CD8-positive, alpha-beta memory T cell (primary cell): Measurements from ENCODE around the gene ABLIM2. TPM values are rescaled to one million over a fixed set of nuclear protein-coding genes. Genes with fewer than 3 reads are reported as not detected.

Experiments
- CTCF ChIA-PET: fragments of 350-600 bp; sonication (Branson Sonifier 250); formaldehyde crosslinking; loops from one replicate; lab custom pipeline; 2021; ENCODE audit warnings: antibody characterized with exemption; lab: Charles Lee
- POLR2A ChIA-PET: fragments of 350-600 bp; sonication (Branson Sonifier 250); formaldehyde crosslinking; loops from one replicate; lab custom pipeline; 2021; ENCODE audit warnings: antibody characterized with exemption; lab: Charles Lee
- DNase-seq, 5 donors: peaks; one replicate each; pipeline versions ENCODE4 v3.0.0 to v3.0.0-alpha.2; 2020 to 2022; ENCODE audit warnings: mixed read lengths in 1 of 5
- H3K27ac ChIP-seq: one replicate; pipeline ENCODE4 v1.7.0; 2013; ENCODE audit warnings: low read depth, mild to moderate bottlenecking, low read length, moderate library complexity
- H3K27me3 ChIP-seq: 2 replicates; pipeline ENCODE4 v1.7.0; 2013; ENCODE audit warnings: low read length, mild to moderate bottlenecking; ENCODE audit not compliant: insufficient read depth, poor library complexity, severe bottlenecking
- H3K36me3 ChIP-seq: 2 replicates; pipeline ENCODE4 v1.7.0; 2013; ENCODE audit warnings: mild to moderate bottlenecking, low read length, moderate library complexity; ENCODE audit not compliant: insufficient read depth
- H3K4me1 ChIP-seq: 2 replicates; pipeline ENCODE4 v1.7.0; 2013; ENCODE audit warnings: mild to moderate bottlenecking, low read length, moderate library complexity; ENCODE audit not compliant: insufficient read depth
- H3K4me3 ChIP-seq: 2 replicates; pipeline ENCODE4 v1.7.0; 2013; ENCODE audit warnings: mild to moderate bottlenecking, low read length
- H3K9me3 ChIP-seq: 2 replicates; pipeline ENCODE4 v1.7.0; 2013; ENCODE audit warnings: mild to moderate bottlenecking, low read length
- H3K27ac Mint-ChIP-seq, 8 donors: one replicate each; pipeline ENCODE4 v1.8.0; 2020 to 2021; ENCODE audit warnings: mixed read lengths in 8 of 8, mild to moderate bottlenecking in 6 of 8, inconsistent platforms in 3 of 8, moderate library complexity in 3 of 8
- H3K27me3 Mint-ChIP-seq, 2 donors: one replicate each; pipeline ENCODE4 v1.8.0; 2020 to 2021; ENCODE audit warnings: mixed read lengths in 2 of 2, mild to moderate bottlenecking in 1 of 2, moderate library complexity in 1 of 2
- H3K36me3 Mint-ChIP-seq, 3 donors: one replicate each; pipeline ENCODE4 v1.8.0; 2020 to 2021; ENCODE audit warnings: mixed read lengths in 3 of 3, inconsistent platforms in 1 of 3, mild to moderate bottlenecking in 1 of 3
- H3K4me1 Mint-ChIP-seq, 3 donors: one replicate each; pipeline ENCODE4 v1.8.0; 2020 to 2021; ENCODE audit warnings: mixed read lengths in 3 of 3, inconsistent platforms in 1 of 3, mild to moderate bottlenecking in 1 of 3
- H3K4me3 Mint-ChIP-seq, 7 donors: one replicate each; pipeline ENCODE4 v1.8.0; 2020 to 2021; ENCODE audit warnings: mixed read lengths in 7 of 7, mild to moderate bottlenecking in 6 of 7, moderate library complexity in 4 of 7, inconsistent platforms in 2 of 7
- H3K9me3 Mint-ChIP-seq, 5 donors: one replicate each; pipeline ENCODE4 v1.8.0; 2020 to 2022; ENCODE audit warnings: mixed read lengths in 5 of 5, mild to moderate bottlenecking in 3 of 5, moderate library complexity in 2 of 5, inconsistent platforms in 1 of 5
- polyA plus RNA-seq: library from polyadenylated mRNA; unstranded; fragments of 300-500 nt; fragmentation: Illumina TruSeq; gene quantifications from one replicate; pipeline ENCODE4 v1.2.3, GENCODE V29; 2021
- total RNA-seq, 2 experiments: library from RNA; stranded (reverse); gene quantifications; one replicate each; pipeline ENCODE4 v1.2.3, GENCODE V29; 2021

The ABLIM2 gene
- total and polyA plus RNA-seq, 3 experiments from 2014 or later: 0.72 to 1.2 (median 1.1) TPM

GRCh38 chr4:8109406-8110065, 49.1 kb downstream of the ABLIM2 start:
- ChIA-PET POLR2A (no interaction called here), CTCF (no interaction called here)
- DNase-seq: no peak
- Mint-ChIP-seq H3K9me3 (no peaks in the 10 kb centered on the region), H3K4me1 (peaks cover 0 to 3% (median 3%) of the 10 kb centered on the region in 3 donors), H3K27me3 (peaks cover 0 to 2% of the 10 kb centered on the region in 2 donors), H3K27ac (no peak overlapping the region), H3K4me3 (no peak overlapping the region), H3K36me3 (peaks cover 0 to 2% (median 0%) of the 10 kb centered on the region in 3 donors)
- Histone ChIP-seq H3K4me3 (no peak overlapping the region), H3K9me3 (no peaks in the 10 kb centered on the region), H3K4me1 (no peaks in the 10 kb centered on the region), H3K27me3 (no peaks in the 10 kb centered on the region), H3K36me3 (no peaks in the 10 kb centered on the region), H3K27ac (no peak overlapping the region)

- Histone ChIP-seq H3K9me3 (no peaks in the 10 kb centered on the region), H3K36me3 (no peaks in the 10 kb centered on the region), H3K27me3 (no peaks in the 10 kb centered on the region), H3K4me3 (no peak overlapping the region), H3K4me1 (no peaks in the 10 kb centered on the region), H3K27ac (no peak overlapping the region)
- Mint-ChIP-seq H3K36me3 (peaks cover 0 to 2% (median 0%) of the 10 kb centered on the region in 3 donors), H3K27ac (no peak overlapping the region), H3K27me3 (peaks cover 0 to 2% of the 10 kb centered on the region in 2 donors), H3K4me3 (no peak overlapping the region), H3K4me1 (peaks cover 0 to 3% (median 1%) of the 10 kb centered on the region in 3 donors), H3K9me3 (no peaks in the 10 kb centered on the region)
- POLR2A ChIA-PET: no interaction called here
- CTCF ChIA-PET: no interaction called here
- no peak for DNase-seq
Observed at GRCh38 chr4:8108991-8109390, 49.6 kb downstream of the ABLIM2 start.

DNA sequence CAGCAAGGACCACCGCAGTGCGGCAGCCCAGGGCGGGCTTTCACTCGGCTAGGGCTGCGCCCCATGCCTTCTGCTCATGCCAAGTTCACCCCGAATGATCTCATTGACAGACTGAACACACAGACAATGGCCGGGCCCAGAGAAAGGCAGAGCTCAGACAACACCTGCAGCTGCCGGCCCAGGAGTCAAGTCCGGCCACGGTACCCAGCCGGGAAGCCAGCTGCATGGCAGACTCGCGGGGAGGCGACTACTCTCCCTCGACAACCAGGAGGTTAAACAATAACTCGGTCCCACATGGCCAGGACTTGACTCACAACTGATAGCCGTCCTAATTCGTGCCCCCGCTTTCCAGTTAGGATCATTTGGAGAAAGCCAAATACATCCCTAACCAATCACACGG, 50.4 kb downstream of the ABLIM2 start:
- CTCF ChIA-PET: no interaction called here
- no peaks in the 10 kb centered on the region for H3K9me3 Mint-ChIP-seq
- POLR2A ChIA-PET: no interaction called here

DNA sequence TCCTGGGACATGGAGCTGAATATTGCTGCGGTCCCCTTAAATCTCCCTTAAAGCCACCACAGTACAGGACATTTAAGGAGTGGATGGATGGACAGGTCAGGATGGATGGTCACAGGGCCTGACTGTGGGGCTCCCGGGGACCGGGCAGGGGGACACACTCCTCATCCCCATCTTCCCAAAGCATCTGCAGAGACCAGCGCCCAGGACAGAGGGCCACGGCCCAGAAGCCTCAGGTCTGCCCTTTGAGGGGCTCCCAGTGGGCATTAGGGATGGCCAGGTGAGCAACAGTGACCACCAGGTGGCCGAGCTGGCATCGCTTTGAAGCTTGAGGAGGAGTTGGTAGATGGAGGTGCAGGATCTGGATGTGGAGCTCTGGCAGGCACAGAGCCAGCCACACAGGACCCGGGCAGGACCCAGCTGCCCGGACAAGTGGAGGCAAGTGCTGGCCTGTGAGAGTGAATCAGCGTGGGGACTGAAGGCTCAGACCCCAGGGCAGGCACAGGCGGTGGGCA, 51.4 kb downstream of the ABLIM2 start:
- Histone ChIP-seq H3K36me3 (no peaks in the 10 kb centered on the region), H3K27me3 (no peaks in the 10 kb centered on the region), H3K27ac (no peak overlapping the region), H3K4me3 (no peak overlapping the region), H3K4me1 (no peaks in the 10 kb centered on the region), H3K9me3 (no peaks in the 10 kb centered on the region)
- no peak for DNase-seq
- H3K9me3 Mint-ChIP-seq: no peaks in the 10 kb centered on the region
- no peak overlapping the region for H3K27ac Mint-ChIP-seq
- ChIA-PET CTCF (no interaction called here), POLR2A (no interaction called here)
- peaks cover 0 to 2% of the 10 kb centered on the region in 2 donors for H3K27me3 Mint-ChIP-seq
- peaks cover 0 to 3% (median 0%) of the 10 kb centered on the region in 3 donors for H3K4me1 Mint-ChIP-seq
- H3K36me3 Mint-ChIP-seq: peaks cover 0 to under 1% (median 0%) of the 10 kb centered on the region in 3 donors
- H3K4me3 Mint-ChIP-seq: no peak overlapping the region

More for the DNA sequence above, 50.4 kb downstream of the ABLIM2 start:
- H3K9me3 ChIP-seq: no peaks in the 10 kb centered on the region
- peaks cover 0 to 2% of the 10 kb centered on the region in 2 donors for H3K27me3 Mint-ChIP-seq
- no peaks in the 10 kb centered on the region for H3K27me3 ChIP-seq
- H3K4me1 Mint-ChIP-seq: peaks cover 0 to 3% (median 0%) of the 10 kb centered on the region in 3 donors
- H3K4me3 ChIP-seq: no peak overlapping the region
- H3K4me3 Mint-ChIP-seq: no peak overlapping the region
- no peak for DNase-seq
- no peaks in the 10 kb centered on the region for H3K36me3 ChIP-seq
- peaks cover 0 to under 1% (median 0%) of the 10 kb centered on the region in 3 donors for H3K36me3 Mint-ChIP-seq
- H3K27ac Mint-ChIP-seq: no peak overlapping the region
- H3K4me1 ChIP-seq: no peaks in the 10 kb centered on the region
- no peak overlapping the region for H3K27ac ChIP-seq

DNA sequence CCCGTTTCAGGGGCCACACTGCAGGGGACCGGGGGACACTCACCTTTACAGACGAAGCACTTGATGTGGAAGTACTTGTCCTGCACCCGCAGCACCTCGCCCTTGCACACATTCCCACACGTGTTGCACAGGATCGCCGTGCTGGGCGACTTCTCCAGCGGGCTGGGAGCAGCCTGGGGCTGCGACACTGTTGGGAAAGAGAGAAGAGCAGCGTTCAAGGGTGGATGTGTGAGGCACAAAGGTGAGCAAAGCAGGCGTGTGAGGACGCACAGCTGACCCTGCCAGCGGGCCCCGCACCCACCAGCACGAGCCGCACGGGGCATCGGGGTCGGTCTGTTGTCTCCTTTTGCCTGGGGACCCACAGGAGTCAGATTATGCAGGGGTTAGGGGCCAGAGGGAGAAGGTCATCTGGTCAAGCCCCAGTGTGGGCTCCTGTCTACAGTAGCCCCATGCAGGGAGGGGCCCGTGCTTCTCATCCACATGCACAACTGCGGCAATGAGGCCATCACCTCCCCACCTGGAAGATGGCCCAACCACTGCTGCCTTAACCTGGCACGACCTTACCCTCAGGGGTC, 52.1 kb downstream of the ABLIM2 start:
- Mint-ChIP-seq H3K4me1 (peaks cover 0 to 3% (median 0%) of the 10 kb centered on the region in 3 donors), H3K27ac (no peak overlapping the region), H3K9me3 (no peaks in the 10 kb centered on the region), H3K36me3 (peaks cover 0 to 4% (median 0%) of the 10 kb centered on the region in 3 donors), H3K4me3 (no peak overlapping the region), H3K27me3 (peaks cover 0 to 2% of the 10 kb centered on the region in 2 donors)
- Histone ChIP-seq H3K27ac (no peak overlapping the region), H3K27me3 (no peaks in the 10 kb centered on the region), H3K4me3 (no peak overlapping the region), H3K4me1 (no peaks in the 10 kb centered on the region), H3K36me3 (no peaks in the 10 kb centered on the region), H3K9me3 (no peaks in the 10 kb centered on the region)
- no peak for DNase-seq
- ChIA-PET POLR2A (no interaction called here), CTCF (no interaction called here)

DNA sequence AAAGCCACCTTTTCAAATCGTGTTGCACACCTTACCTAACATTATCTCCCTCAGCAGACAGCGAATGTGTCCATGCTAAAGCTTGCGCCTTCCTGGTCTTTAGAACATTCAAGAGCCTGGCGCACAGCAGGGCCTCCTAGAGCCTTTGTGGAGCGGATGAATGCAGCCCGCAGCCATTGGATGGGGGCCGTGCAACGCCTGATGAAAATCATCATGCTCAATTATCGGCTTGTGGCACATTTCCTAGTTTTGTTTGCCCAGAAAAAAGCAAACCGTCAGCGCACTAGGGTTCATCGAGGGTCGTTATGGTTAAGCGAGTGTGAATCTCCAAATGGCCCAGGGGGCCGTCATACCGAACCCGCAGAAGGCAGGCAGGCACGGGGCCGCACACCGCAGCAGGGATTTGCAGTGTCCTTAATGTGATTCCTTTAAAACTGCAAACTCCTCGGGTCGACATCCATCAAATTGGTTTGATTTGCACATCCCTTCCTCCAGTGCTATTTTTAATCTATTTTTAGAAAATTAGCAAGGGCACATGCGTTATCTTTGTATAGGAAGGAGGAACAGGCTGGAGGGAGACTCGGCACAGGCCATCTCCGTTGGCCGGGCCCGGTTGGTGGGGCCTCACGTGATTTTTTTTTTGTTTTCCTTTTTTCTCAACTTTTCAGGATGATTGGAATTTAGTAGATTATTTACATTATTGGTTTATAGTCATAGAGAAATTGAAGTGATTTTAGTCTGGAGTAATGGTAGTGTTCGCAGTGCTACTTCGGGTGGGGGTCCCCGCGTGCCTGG, 53.1 kb downstream of the ABLIM2 start:
- H3K9me3 Mint-ChIP-seq: no peaks in the 10 kb centered on the region
- Histone ChIP-seq H3K9me3 (no peaks in the 10 kb centered on the region), H3K27me3 (no peaks in the 10 kb centered on the region), H3K36me3 (no peaks in the 10 kb centered on the region), H3K27ac (no peak overlapping the region), H3K4me1 (no peaks in the 10 kb centered on the region), H3K4me3 (no peak overlapping the region)
- peaks cover 0 to 5% (median 1%) of the 10 kb centered on the region in 3 donors for H3K36me3 Mint-ChIP-seq
- DNase-seq: no peak
- peaks cover 0 to 2% of the 10 kb centered on the region in 2 donors for H3K27me3 Mint-ChIP-seq
- no peak overlapping the region for H3K4me3 Mint-ChIP-seq
- peaks cover 0 to 3% (median 0%) of the 10 kb centered on the region in 3 donors for H3K4me1 Mint-ChIP-seq
- no peak overlapping the region for H3K27ac Mint-ChIP-seq
- POLR2A ChIA-PET: no interaction called here
- CTCF ChIA-PET: no interaction called here

DNA sequence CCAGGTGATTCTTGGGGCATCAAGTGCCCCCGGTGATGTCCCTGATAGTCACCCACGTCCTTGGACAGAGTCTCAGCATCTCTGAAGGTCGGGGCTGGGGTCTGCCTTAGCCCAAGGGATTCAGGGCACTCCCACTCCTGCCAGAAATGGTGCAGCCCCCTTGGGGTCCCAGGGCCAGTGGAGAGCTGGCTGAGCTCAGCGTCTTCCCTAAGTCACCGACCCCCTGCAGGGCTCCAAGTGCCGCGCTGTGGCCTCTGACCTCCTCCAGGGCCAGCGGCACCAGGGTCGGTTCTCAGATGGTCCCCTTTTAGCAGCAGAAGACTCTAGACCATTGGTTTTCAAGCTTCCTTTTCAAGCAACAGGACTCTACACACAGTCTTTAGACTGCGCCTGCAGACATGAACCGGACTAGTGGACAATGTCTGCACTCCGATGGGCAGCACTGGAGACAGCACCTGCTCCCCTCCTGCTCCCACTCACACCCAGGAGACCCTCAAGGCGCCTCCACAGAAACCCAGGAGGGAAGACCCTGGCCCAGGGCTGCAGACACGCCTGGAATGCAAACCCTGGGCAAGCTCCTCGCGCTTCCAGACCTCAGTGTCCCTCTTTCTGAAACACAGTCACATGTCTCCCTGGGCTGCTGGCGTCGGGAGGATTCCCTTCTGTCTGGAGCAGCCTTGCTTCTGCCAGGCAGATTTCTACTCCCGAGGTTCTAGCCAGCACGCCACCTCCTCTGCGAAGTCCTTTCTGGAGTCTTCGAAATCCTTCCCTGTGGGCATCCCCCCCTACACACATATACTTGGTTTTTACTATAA, 53.9 kb downstream of the ABLIM2 start:
- POLR2A ChIA-PET: no interaction called here
- Histone ChIP-seq H3K36me3 (no peaks in the 10 kb centered on the region), H3K9me3 (no peaks in the 10 kb centered on the region), H3K4me1 (no peaks in the 10 kb centered on the region), H3K27me3 (no peaks in the 10 kb centered on the region), H3K27ac (no peak overlapping the region), H3K4me3 (no peak overlapping the region)
- no peak overlapping the region for H3K4me3 Mint-ChIP-seq
- DNase-seq: no peak
- CTCF ChIA-PET: no interaction called here
- no peaks in the 10 kb centered on the region for H3K9me3 Mint-ChIP-seq
- no peak overlapping the region for H3K27ac Mint-ChIP-seq
- H3K27me3 Mint-ChIP-seq: no peaks in the 10 kb centered on the region
- H3K36me3 Mint-ChIP-seq: peaks cover 0 to 5% (median 1%) of the 10 kb centered on the region in 3 donors
- H3K4me1 Mint-ChIP-seq: no peaks in the 10 kb centered on the region
